VCaP (cell line): ENCODE results near the gene TPCN1.

Experiments used
- H3K27ac ChIP-seq: fragments of 450-650 bp; 2 replicates; pipeline ENCODE4 v1.5.1; 2017
- CTCF ChIP-seq: fragments of 450-650 bp; conservative IDR thresholded peaks from 2 replicates; pipeline ENCODE4 v1.5.1; 2017; ENCODE audit warnings: mild to moderate bottlenecking, moderate library complexity

The TPCN1 gene

GRCh38 chr12:113189361-113189760 lies 31.9 kb upstream of the TPCN1 start:
- no peak overlapping the region for H3K27ac ChIP-seq
- TF ChIP-seq CTCF, result no peak

- no peak overlapping the region for H3K27ac ChIP-seq
- TF ChIP-seq CTCF, result no peak
These were observed 30.5 kb upstream of the TPCN1 start for GRCh38 chr12:113190761-113191160.

GRCh38 chr12:113191227-113191626 lies 30.0 kb upstream of the TPCN1 start:
- no peak for TF ChIP-seq CTCF
- H3K27ac ChIP-seq, result no peak overlapping the region

- TF ChIP-seq CTCF, result no peak
- H3K27ac ChIP-seq, result no peak overlapping the region
These were observed 26.3 kb upstream of the TPCN1 start for GRCh38 chr12:113194971-113195391.

GRCh38 chr12:113195598-113195997 lies 25.7 kb upstream of the TPCN1 start:
- H3K27ac ChIP-seq, result no peak overlapping the region
- no peak for TF ChIP-seq CTCF

- H3K27ac ChIP-seq, result no peak overlapping the region
- TF ChIP-seq CTCF, result no peak
These were observed 24.7 kb upstream of the TPCN1 start for GRCh38 chr12:113196582-113196981.

- H3K27ac ChIP-seq, result no peak overlapping the region
- TF ChIP-seq CTCF, result peak; percentile 93
These were observed 24.3 kb upstream of the TPCN1 start for GRCh38 chr12:113196990-113197389.
